Tibial artery (tissue), 4 donors: Measurements from ENCODE around the gene SERPINA3.

Experiments
- DNase-seq, 2 donors: peaks; one replicate each; pipeline ENCODE4 v3.0.0-alpha.2; 2019
- H3K27ac ChIP-seq, 2 donors: fragments of 200-600 bp; sonication (generic) in 1 of 2; 1 replicate in 1 of 2; 2 replicates in 1 of 2; pipeline ENCODE4 v1.5.1; 2018 to 2019; ENCODE audit warnings: mild to moderate bottlenecking in 1 of 2
- H3K27me3 ChIP-seq, 2 donors: fragments of 200-600 bp; sonication (generic) in 1 of 2; one replicate each; pipeline versions ENCODE4 v1.5.1 to v1.6.0; 2016 to 2019
- H3K36me3 ChIP-seq, 3 donors: fragments of 200-600 bp; sonication (generic) in 2 of 3; one replicate each; pipeline ENCODE4 v1.5.1; 2016 to 2019; ENCODE audit warnings: mild to moderate bottlenecking in 2 of 3
- H3K4me1 ChIP-seq, 4 donors: fragments of 200-600 bp; sonication (generic) in 2 of 4; 1 replicate in 3 of 4; 2 replicates in 1 of 4; pipeline ENCODE4 v1.5.1; 2016 to 2019
- H3K4me3 ChIP-seq, 2 donors: fragments of 200-600 bp; sonication (generic) in 1 of 2; 1 replicate in 1 of 2; 2 replicates in 1 of 2; pipeline ENCODE4 v1.5.1; 2018 to 2019; ENCODE audit warnings: mild to moderate bottlenecking in 2 of 2
- H3K9me3 ChIP-seq, 3 donors: fragments of 200-600 bp; sonication (generic) in 1 of 3; one replicate each; pipeline ENCODE4 v1.5.1; 2016 to 2019
- CTCF ChIP-seq, 2 experiments: fragments of 200-600 bp in 1 of 2; fragments of 450-650 bp in 1 of 2; IDR thresholded peaks; one replicate each; pipeline ENCODE4 v1.5.1; 2017 to 2019; ENCODE audit warnings: antibody characterized with exemption in 2 of 2, mild to moderate bottlenecking in 1 of 2, moderate library complexity in 1 of 2
- intact Hi-C: fragments of 100-400 bp; cut with DNase I; formaldehyde crosslinking; loops from one replicate; pipeline ENCODE4 v1.15.0; 2023; ENCODE audit warnings: low total_unique reads

Gene SERPINA3

DNA sequence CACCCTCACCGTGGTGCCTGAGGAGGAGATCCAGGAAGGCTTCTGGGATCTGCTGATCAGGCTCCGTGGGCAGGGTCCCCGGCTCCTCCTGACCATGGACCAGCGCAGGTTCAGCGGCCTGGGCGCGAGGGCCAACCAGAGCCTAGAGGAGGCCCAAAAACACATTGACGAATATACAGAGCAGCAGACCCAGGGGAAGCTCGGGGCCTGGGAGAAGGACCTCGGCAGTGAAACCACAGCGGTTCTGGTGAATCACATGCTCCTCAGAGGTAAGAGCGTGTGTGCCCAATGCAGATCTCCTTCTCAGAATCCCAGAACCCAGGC, 29.4 kb downstream of the SERPINA3 start:
- H3K27me3 ChIP-seq = no peaks in the 10 kb centered on the region
- no peak overlapping the region for H3K27ac ChIP-seq
- intact Hi-C loops = no loop called here
- no peaks in the 10 kb centered on the region for H3K9me3 ChIP-seq
- no peak for DNase-seq
- no peaks in the 10 kb centered on the region for H3K4me1 ChIP-seq
- H3K36me3 ChIP-seq = no peaks in the 10 kb centered on the region
- H3K4me3 ChIP-seq = no peak overlapping the region
- TF ChIP-seq CTCF (IDR thresholded peaks at IDR 0.05) = no peak

- Histone ChIP-seq H3K36me3 (no peaks in the 10 kb centered on the region), H3K4me3 (no peak overlapping the region), H3K27me3 (no peaks in the 10 kb centered on the region), H3K9me3 (peaks cover 0 to under 1% (median 0%) of the 10 kb centered on the region in 3 donors), H3K27ac (no peak overlapping the region), H3K4me1 (no peaks in the 10 kb centered on the region)
- intact Hi-C loops = no loop called here
- TF ChIP-seq CTCF (IDR thresholded peaks at IDR 0.05) = no peak
- DNase-seq = no peak
These were observed 31.3 kb downstream of the SERPINA3 start for GRCh38 chr14:94643316-94644101.

DNA sequence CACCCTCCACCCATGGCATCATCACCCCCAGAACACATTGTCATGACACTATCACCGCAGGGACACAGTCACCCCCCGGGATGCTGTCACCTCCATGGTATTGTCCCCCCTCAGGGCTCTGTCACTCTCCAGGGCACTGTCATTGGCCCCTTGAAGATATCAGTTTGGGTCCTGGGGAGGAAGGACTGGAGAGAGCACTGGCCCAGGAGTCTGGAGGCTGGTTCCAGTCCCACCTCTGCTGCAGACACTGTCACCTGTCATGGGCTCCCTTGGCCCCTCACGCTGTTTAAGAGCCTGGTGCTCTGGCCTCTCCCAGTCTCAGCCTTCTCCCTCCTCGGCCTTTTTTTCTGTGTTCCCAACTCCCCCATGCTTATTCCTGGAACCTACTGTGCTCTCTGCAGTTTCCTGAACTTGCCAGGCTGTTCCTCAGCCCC, 31.9 kb downstream of the SERPINA3 start:
- DNase-seq = no peak
- no peak overlapping the region for H3K27ac ChIP-seq
- intact Hi-C loops = no loop called here

GRCh38 chr14:94646066-94646465, 33.9 kb downstream of the SERPINA3 start:
- no peak for TF ChIP-seq CTCF (IDR thresholded peaks at IDR 0.05)
- no peak for DNase-seq
- intact Hi-C loops = no loop called here
- Histone ChIP-seq H3K4me1 (no peaks in the 10 kb centered on the region), H3K4me3 (no peak overlapping the region), H3K9me3 (peaks cover 0 to 11% (median 0%) of the 10 kb centered on the region in 3 donors), H3K27me3 (peaks cover 0 to 7% of the 10 kb centered on the region in 2 donors), H3K36me3 (no peaks in the 10 kb centered on the region), H3K27ac (no peak overlapping the region)

More for the DNA sequence above, 31.9 kb downstream of the SERPINA3 start:
- H3K9me3 ChIP-seq = peaks cover 0 to 7% (median 0%) of the 10 kb centered on the region in 3 donors
- H3K36me3 ChIP-seq = no peaks in the 10 kb centered on the region
- H3K4me3 ChIP-seq = no peak overlapping the region
- H3K27me3 ChIP-seq = peaks cover 0 to under 1% of the 10 kb centered on the region in 2 donors
- H3K4me1 ChIP-seq = no peaks in the 10 kb centered on the region
- TF ChIP-seq CTCF (IDR thresholded peaks at IDR 0.05) = no peak

GRCh38 chr14:94646481-94646880, 34.3 kb downstream of the SERPINA3 start:
- H3K9me3 ChIP-seq = peaks cover 0 to 11% (median 0%) of the 10 kb centered on the region in 3 donors
- no peak for DNase-seq
- intact Hi-C loops = no loop called here
- no peak overlapping the region for H3K4me3 ChIP-seq
- H3K27me3 ChIP-seq = peaks cover 0 to 10% of the 10 kb centered on the region in 2 donors
- no peaks in the 10 kb centered on the region for H3K4me1 ChIP-seq
- H3K36me3 ChIP-seq = no peaks in the 10 kb centered on the region
- no peak overlapping the region for H3K27ac ChIP-seq
- TF ChIP-seq CTCF (IDR thresholded peaks at IDR 0.05) = no peak
